Natural killer cell (primary cell): Measurements from ENCODE around the gene SERBP1. TPM values are rescaled to one million over a fixed set of nuclear protein-coding genes. Genes with fewer than 3 reads are reported as not detected.

Experiments
- ATAC-seq, 3 donors: fragments of 150-1000 bp in 2 of 3; fragments of 200-7000 bp in 1 of 3; cut with Tn5 transposase; 1 replicate in 1 of 3; 2 replicates in 2 of 3; pipeline ENCODE4 v1.10.0; 2021; ENCODE audit warnings: mild to moderate bottlenecking in 2 of 3, moderate library complexity in 2 of 3
- DNase-seq, 2 donors: peaks; one replicate each; pipeline versions ENCODE4 v3.0.0 to v3.0.0-alpha.2; 2013 to 2021; ENCODE audit warnings: mixed read lengths in 1 of 2
- H3K27ac ChIP-seq: one replicate; pipeline ENCODE4 v1.5.1; 2013; ENCODE audit warnings: mild to moderate bottlenecking, low read length
- H3K27me3 ChIP-seq: one replicate; pipeline ENCODE4 v1.6.1; 2013; ENCODE audit warnings: low read length; ENCODE audit not compliant: control insufficient read depth, insufficient read depth
- H3K36me3 ChIP-seq: one replicate; pipeline ENCODE4 v1.6.1; 2013; ENCODE audit warnings: low read length; ENCODE audit not compliant: control insufficient read depth, insufficient read depth
- H3K4me1 ChIP-seq: one replicate; pipeline ENCODE4 v1.6.1; 2013; ENCODE audit warnings: low read length; ENCODE audit not compliant: control insufficient read depth, insufficient read depth
- H3K4me3 ChIP-seq: one replicate; pipeline ENCODE4 v1.5.1; 2013; ENCODE audit warnings: low read length
- H3K9me3 ChIP-seq: one replicate; pipeline ENCODE4 v1.6.1; 2013; ENCODE audit warnings: low read length; ENCODE audit not compliant: control insufficient read depth, insufficient read depth
- H3K27ac Mint-ChIP-seq, 2 donors: one replicate each; pipeline ENCODE4 v1.8.0; 2022; ENCODE audit warnings: mild to moderate bottlenecking in 2 of 2, mixed read lengths in 2 of 2, moderate library complexity in 1 of 2
- H3K27me3 Mint-ChIP-seq, 2 donors: one replicate each; pipeline ENCODE4 v1.8.0; 2022; ENCODE audit warnings: low read depth in 2 of 2, mixed read lengths in 2 of 2
- H3K36me3 Mint-ChIP-seq: one replicate; pipeline ENCODE4 v1.8.0; 2022; ENCODE audit warnings: mixed read lengths
- H3K4me1 Mint-ChIP-seq, 2 donors: one replicate each; pipeline ENCODE4 v1.8.0; 2022; ENCODE audit warnings: mixed read lengths in 2 of 2
- H3K4me3 Mint-ChIP-seq: one replicate; pipeline ENCODE4 v1.8.0; 2022; ENCODE audit warnings: mild to moderate bottlenecking, moderate library complexity, mixed read lengths
- H3K9me3 Mint-ChIP-seq, 2 donors: one replicate each; pipeline ENCODE4 v1.8.0; 2022; ENCODE audit warnings: mixed read lengths in 2 of 2
- WGBS: methylation state at CpG from one replicate; pipeline ENCODE4 v1.1.7; 2013; ENCODE audit warnings: missing lambda C conversion rate; ENCODE audit not compliant: insufficient coverage; 5-methylcytosine and 5-hydroxymethylcytosine counted together
- intact Hi-C: fragments of 100-400 bp; cut with micrococcal nuclease; formaldehyde crosslinking; loops from one replicate; pipeline ENCODE4 v1.14.2; 2022
- total RNA-seq, 4 donors: library from RNA; stranded (reverse); fragments of 120-200 nt in 1 of 4; gene quantifications; one replicate each; pipeline versions ENCODE4 v1.2.3 to v1.2.4, GENCODE V29; 2013 to 2022
- TF ChIP-seq, protein P1 (sequence below): fragments of 200-600 bp; IDR thresholded peaks from one replicate; pipeline ENCODE4 v1.8.0; 2022; ENCODE audit warnings: antibody characterized with exemption

Gene SERBP1
- total RNA-seq, 3 donors from 2014 or later (not counting 1 experiment from before 2014, with no cell fraction given) = 137 to 183 (median 149) TPM

- no CpG with 5 or more reads among the region's 1 CpG for WGBS
- no peak for DNase-seq
- ATAC-seq = peak; percentile 68 to 83 (median 77)
- no peaks in the 10 kb centered on the region for H3K27me3 Mint-ChIP-seq
- H3K9me3 Mint-ChIP-seq = no peaks in the 10 kb centered on the region
- H3K4me3 Mint-ChIP-seq = no peak overlapping the region
- Histone ChIP-seq H3K4me1 (peaks cover 8% of the 10 kb centered on the region), H3K9me3 (no peaks in the 10 kb centered on the region), H3K27ac (no peak overlapping the region), H3K4me3 (no peak overlapping the region), H3K27me3 (no peaks in the 10 kb centered on the region), H3K36me3 (peaks cover 2% of the 10 kb centered on the region)
- H3K27ac Mint-ChIP-seq = peak overlapping the region; percentile 53 to 75
- H3K36me3 Mint-ChIP-seq = no peaks in the 10 kb centered on the region
- TF ChIP-seq, protein P1, sequence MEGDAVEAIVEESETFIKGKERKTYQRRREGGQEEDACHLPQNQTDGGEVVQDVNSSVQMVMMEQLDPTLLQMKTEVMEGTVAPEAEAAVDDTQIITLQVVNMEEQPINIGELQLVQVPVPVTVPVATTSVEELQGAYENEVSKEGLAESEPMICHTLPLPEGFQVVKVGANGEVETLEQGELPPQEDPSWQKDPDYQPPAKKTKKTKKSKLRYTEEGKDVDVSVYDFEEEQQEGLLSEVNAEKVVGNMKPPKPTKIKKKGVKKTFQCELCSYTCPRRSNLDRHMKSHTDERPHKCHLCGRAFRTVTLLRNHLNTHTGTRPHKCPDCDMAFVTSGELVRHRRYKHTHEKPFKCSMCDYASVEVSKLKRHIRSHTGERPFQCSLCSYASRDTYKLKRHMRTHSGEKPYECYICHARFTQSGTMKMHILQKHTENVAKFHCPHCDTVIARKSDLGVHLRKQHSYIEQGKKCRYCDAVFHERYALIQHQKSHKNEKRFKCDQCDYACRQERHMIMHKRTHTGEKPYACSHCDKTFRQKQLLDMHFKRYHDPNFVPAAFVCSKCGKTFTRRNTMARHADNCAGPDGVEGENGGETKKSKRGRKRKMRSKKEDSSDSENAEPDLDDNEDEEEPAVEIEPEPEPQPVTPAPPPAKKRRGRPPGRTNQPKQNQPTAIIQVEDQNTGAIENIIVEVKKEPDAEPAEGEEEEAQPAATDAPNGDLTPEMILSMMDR = no peak
- H3K4me1 Mint-ChIP-seq = peaks cover 7 to 12% of the 10 kb centered on the region in 2 donors
- intact Hi-C loops = no loop called here
Measured at GRCh38 chr1:67359592-67359991, 70.6 kb downstream of the SERBP1 start.

Other genes with a start within 250 kb of the SERBP1 start
- gene IL12RB2, start 122.5 kb downstream of the SERBP1 start, total RNA-seq = 10 to 100 TPM; 18.2 to 51.2 (median 24.8) TPM